SK-N-SH (cell line): ENCODE data around the gene LRRK2. TPM values are rescaled to one million over a fixed set of nuclear protein-coding genes. Genes with fewer than 3 reads are reported as not detected.
"Not testable (repeated sequence)": the region's sequence is repeated elsewhere in the genome, so short reads cannot be mapped to it uniquely, and the experiment has no call there.

Source experiments
- CTCF ChIA-PET: fragments of 300-600, 350-600 bp; formaldehyde crosslinking; extraction: SDS; loops from one replicate; lab custom pipeline; 2021; lab: Yijun Ruan, JAX
- POLR2A ChIA-PET: fragments of 350-600 bp; sonication (Branson Sonifier 250); formaldehyde crosslinking; extraction: SDS; loops from one replicate; lab custom pipeline; 2020; ENCODE audit warnings: antibody characterized with exemption, inconsistent platforms; lab: Yijun Ruan, JAX
- DNase-seq: peaks from one replicate; pipeline ENCODE4 v3.0.0; 2012
- H2AFZ ChIP-seq: fragments of 200-600 bp; sonication (generic); 2 replicates; pipeline ENCODE4 v1.8.1; 2016; ENCODE audit warnings: antibody characterized with exemption, mild to moderate bottlenecking, low read depth
- H3F3A ChIP-seq: fragments of 200-600 bp; sonication (generic); replicated peaks from 2 replicates; pipeline ENCODE3; 2016; ENCODE audit warnings: antibody characterized with exemption, mild to moderate bottlenecking; ENCODE audit not compliant: insufficient read depth
- H3K27ac ChIP-seq, 2 experiments: fragments of 200-500 bp in 1 of 2; fragments of 200-600 bp in 1 of 2; sonication (Bioruptor generic) in 1 of 2; sonication (generic), shearing (Covaris generic) in 1 of 2; 2 replicates each; pipeline versions ENCODE4 v1.5.1 to v1.6.1; 2014 to 2016; ENCODE audit warnings: low read depth in 2 of 2, inconsistent platforms in 1 of 2, low read length in 1 of 2, mild to moderate bottlenecking in 1 of 2, mixed read lengths in 1 of 2
- H3K27me3 ChIP-seq: fragments of 200-600 bp; sonication (generic), shearing (Covaris generic); 2 replicates; pipeline ENCODE4 v1.6.1; 2016; ENCODE audit warnings: mixed run types; ENCODE audit not compliant: insufficient read depth
- H3K36me3 ChIP-seq, 2 experiments: fragments of 200-500 bp in 1 of 2; fragments of 200-600 bp in 1 of 2; sonication (Bioruptor generic) in 1 of 2; sonication (generic) in 1 of 2; replicated peaks in 1 of 2; 2 replicates each; pipeline versions ENCODE3 to v1.5.1; 2014 to 2016; ENCODE audit warnings: low read length in 1 of 2, mild to moderate bottlenecking in 1 of 2; ENCODE audit not compliant: insufficient read depth in 2 of 2, control insufficient read depth in 1 of 2
- H3K4me1 ChIP-seq, 2 experiments: fragments of 200-500 bp in 1 of 2; fragments of 200-600 bp in 1 of 2; sonication (Bioruptor generic) in 1 of 2; sonication (generic), shearing (Covaris generic) in 1 of 2; 2 replicates each; pipeline versions ENCODE4 v1.5.1 to v1.6.1; 2014 to 2016; ENCODE audit warnings: low read depth in 1 of 2, low read length in 1 of 2, mixed run types in 1 of 2; ENCODE audit not compliant: insufficient read depth in 2 of 2, control insufficient read depth in 1 of 2
- H3K4me2 ChIP-seq: fragments of 200-600 bp; sonication (generic), shearing (Covaris generic); 2 replicates; pipeline ENCODE4 v1.6.1; 2017; ENCODE audit warnings: mixed run types
- H3K4me3 ChIP-seq, 2 experiments: fragments of 200-500 bp in 1 of 2; fragments of 200-600 bp in 1 of 2; sonication (Bioruptor generic) in 1 of 2; sonication (generic), shearing (Covaris generic) in 1 of 2; 2 replicates each; pipeline versions ENCODE4 v1.5.1 to v1.8.1; 2014 to 2016; ENCODE audit warnings: low read depth in 2 of 2, inconsistent platforms in 1 of 2, low read length in 1 of 2, mild to moderate bottlenecking in 1 of 2, mixed read lengths in 1 of 2, moderate library complexity in 1 of 2
- H3K79me2 ChIP-seq: fragments of 200-600 bp; sonication (generic); 2 replicates; pipeline ENCODE4 v1.8.1; 2017; ENCODE audit warnings: mild to moderate bottlenecking; ENCODE audit not compliant: insufficient read depth
- H3K9ac ChIP-seq: fragments of 200-600 bp; sonication (generic); 2 replicates; pipeline ENCODE4 v1.6.1; 2017; ENCODE audit warnings: mixed run types
- H3K9me2 ChIP-seq: fragments of 200-600 bp; sonication (generic); 2 replicates; pipeline ENCODE4 v1.6.1; 2017; ENCODE audit warnings: mixed run types
- H3K9me3 ChIP-seq: fragments of 200-600 bp; sonication (generic); 2 replicates; pipeline ENCODE4 v1.6.1; 2017; ENCODE audit warnings: mixed run types, mild to moderate bottlenecking, moderate library complexity
- H4K20me1 ChIP-seq: fragments of 200-600 bp; sonication (generic); 2 replicates; pipeline ENCODE4 v1.6.1; 2017; ENCODE audit warnings: mild to moderate bottlenecking, mixed run types; ENCODE audit not compliant: insufficient read depth
- CTCF ChIP-seq: fragments of 200-600 bp; sonication (generic); IDR thresholded peaks from 2 replicates; pipeline ENCODE4 v1.6.1; 2017; ENCODE audit warnings: antibody characterized with exemption, mild to moderate bottlenecking, moderate library complexity
- ELF1 ChIP-seq: IDR thresholded peaks from 2 replicates; pipeline ENCODE4 v1.4.0; 2012
- EZH2phosphoT487 ChIP-seq: fragments of 200-600 bp; sonication (generic); IDR thresholded peaks from 2 replicates; pipeline ENCODE4 v1.6.1; 2017; ENCODE audit warnings: low read depth, mixed run types, mild to moderate bottlenecking, antibody characterized with exemption, moderate library complexity, borderline replicate concordance
- FOXM1 ChIP-seq: IDR thresholded peaks from 2 replicates; pipeline ENCODE4 v1.4.0; 2012; ENCODE audit warnings: low read depth, mild to moderate bottlenecking
- JUND ChIP-seq: IDR thresholded peaks from 2 replicates; pipeline ENCODE4 v1.4.0; 2012
- MEF2A ChIP-seq: IDR thresholded peaks from 2 replicates; pipeline ENCODE4 v1.4.0; 2012; ENCODE audit warnings: low read depth, borderline replicate concordance
- POLR2AphosphoS5 ChIP-seq: IDR thresholded peaks from 2 replicates; pipeline ENCODE4 v1.6.1; 2012; ENCODE audit warnings: low read depth, low read length
- SIN3A ChIP-seq: IDR thresholded peaks from 2 replicates; pipeline ENCODE4 v1.6.1; 2012; ENCODE audit warnings: low read depth, mild to moderate bottlenecking, low read length, moderate library complexity, borderline replicate concordance
- TAF1 ChIP-seq: IDR thresholded peaks from 2 replicates; pipeline ENCODE4 v1.6.1; 2012; ENCODE audit warnings: low read depth, mild to moderate bottlenecking, low read length, moderate library complexity, borderline replicate concordance
- YY1 ChIP-seq: IDR thresholded peaks from 2 replicates; pipeline ENCODE4 v1.4.0; 2012; ENCODE audit warnings: low read depth, mild to moderate bottlenecking
- whole genome bisulfite sequencing: methylation state at CpG from one replicate; pipeline ENCODE4 v1.1.6; 2017; ENCODE audit warnings: low lambda C conversion rate; 5-methylcytosine and 5-hydroxymethylcytosine counted together
- polyA plus RNA-seq, 3 experiments: library from polyadenylated mRNA; depleted of rRNA; stranded (reverse); fragments of >200 nt; gene quantifications; 2 replicates each; pipeline ENCODE4 v1.2.3, GENCODE V29; 2012

Gene LRRK2
- polyA plus RNA-seq, 1 of the 3 experiments (the other 2 are of a cell fraction): 0.08 TPM

- H3K4me3 ChIP-seq, H4K20me1 ChIP-seq, H3K27me3 ChIP-seq, POLR2A ChIA-PET, DNase-seq, H3K79me2 ChIP-seq, H3K4me2 ChIP-seq, H3K27ac ChIP-seq, H3K4me1 ChIP-seq, H3K9me3 ChIP-seq, H3K36me3 ChIP-seq, H2AFZ ChIP-seq, H3K9me2 ChIP-seq, H3F3A ChIP-seq, H3K9ac ChIP-seq: not testable (repeated sequence)
- 62% methylated on average over 3 of the region's 3 CpGs for WGBS
- CTCF ChIA-PET: interaction anchor here (1.3 kb wide), 1 partner anchor 260 kb away, joined by 3 read pairs; no protein-coding TSS in a partner anchor
Observed at GRCh38 chr12:40250652-40251051, 25.9 kb downstream of the LRRK2 start.

GRCh38 chr12:40253936-40254335 lies 29.1 kb downstream of the LRRK2 start:
- Histone ChIP-seq H3F3A (no peaks in the 10 kb centered on the region), H4K20me1 (no peaks in the 10 kb centered on the region), H3K4me2 (no peak overlapping the region), H3K9ac (no peak overlapping the region), H3K4me1 (no peaks in the 10 kb centered on the region; a peak in 1 of 4 replicates), H3K27ac (no peak overlapping the region), H3K9me3 (no peaks in the 10 kb centered on the region), H2AFZ (no peak overlapping the region), H3K79me2 (no peaks in the 10 kb centered on the region), H3K9me2 (no peaks in the 10 kb centered on the region), H3K4me3 (no peak overlapping the region), H3K27me3 (no peaks in the 10 kb centered on the region), H3K36me3 (no peaks in the 10 kb centered on the region)
- POLR2A ChIA-PET: interaction anchor here (0.7 kb wide), 1 partner anchor 9 kb away, joined by 3 read pairs; no protein-coding TSS in a partner anchor
- TF ChIP-seq CTCF (no peak), EZH2phosphoT487 (no peak), POLR2AphosphoS5 (no peak), MEF2A (no peak), FOXM1 (no peak), TAF1 (no peak), ELF1 (no peak)
- CTCF ChIA-PET: no interaction called here
- DNase-seq: no peak
- 11% methylated on average over 1 of the region's 1 CpG for WGBS

- Histone ChIP-seq H3K9ac (no peak overlapping the region), H3K9me2 (no peaks in the 10 kb centered on the region), H2AFZ (no peak overlapping the region), H3K36me3 (no peaks in the 10 kb centered on the region), H3K4me2 (no peak overlapping the region), H3K4me3 (no peak overlapping the region), H3K27ac (no peak overlapping the region), H4K20me1 (no peaks in the 10 kb centered on the region), H3F3A (no peaks in the 10 kb centered on the region), H3K4me1 (no peaks in the 10 kb centered on the region; a peak in 1 of 4 replicates), H3K27me3 (no peaks in the 10 kb centered on the region), H3K79me2 (no peaks in the 10 kb centered on the region), H3K9me3 (no peaks in the 10 kb centered on the region)
- DNase-seq: no peak
- ChIA-PET POLR2A (no interaction called here), CTCF (interaction anchor here (1.3 kb wide), 1 partner anchor 11 kb away, joined by 3 read pairs; no protein-coding TSS in a partner anchor)
- TF ChIP-seq JUND: no peak
- no peak for TF ChIP-seq YY1
- TF ChIP-seq SIN3A: no peak
- TF ChIP-seq ELF1: no peak
- 57% methylated on average over 5 of the region's 5 CpGs for WGBS
Observed at GRCh38 chr12:40254455-40255085, 29.8 kb downstream of the LRRK2 start.
